OCI-LY1 (cell line): Measurements from ENCODE around the gene TMEM52B.

Experiments used
- CTCF ChIP-seq: fragments of 200-600 bp; sonication (generic), shearing (Covaris generic); IDR thresholded peaks from 2 replicates; pipeline ENCODE4 v1.5.1; 2017; ENCODE audit warnings: mild to moderate bottlenecking, antibody characterized with exemption, low read length, moderate library complexity, mixed read lengths
- EZH2 ChIP-seq: fragments of 200-600 bp; sonication (generic), shearing (Covaris generic); IDR thresholded peaks from 2 replicates; pipeline ENCODE4 v1.8.0; 2017; ENCODE audit warnings: borderline replicate concordance, mixed run types, mild to moderate bottlenecking, antibody characterized with exemption, low read length, moderate library complexity, mixed read lengths

- TF ChIP-seq CTCF (no peak), EZH2 (no peak)
Measured at GRCh38 chr12:10159280-10159679, 19.6 kb upstream of the TMEM52B start.
